Activated gamma-delta T cell treated with Interleukin-2 at 50 U/mL for 16 hours (primary cell): ENCODE data around the gene HOXD10.

Experiments
- DNase-seq: peaks from one replicate; pipeline ENCODE4 v3.0.0-alpha.2; 2020

The HOXD10 gene

DNA sequence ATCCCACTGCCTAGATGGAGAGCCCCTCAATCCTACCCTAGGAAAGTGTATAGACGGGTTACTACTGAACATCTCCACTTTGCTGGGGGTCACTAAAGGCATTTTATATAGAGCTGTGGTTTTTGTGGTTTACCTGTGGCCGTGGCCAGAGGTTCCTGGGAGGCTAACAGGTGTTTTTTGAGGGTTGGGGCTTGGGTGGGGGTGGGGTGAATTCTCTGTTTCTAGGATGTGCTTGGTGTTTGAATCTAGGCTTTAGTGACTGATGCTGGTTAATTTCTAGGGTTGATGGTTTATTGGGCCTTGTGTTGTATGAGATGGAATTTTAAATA lies 20.6 kb downstream of the HOXD10 start:
- DNase-seq: no peak

DNA sequence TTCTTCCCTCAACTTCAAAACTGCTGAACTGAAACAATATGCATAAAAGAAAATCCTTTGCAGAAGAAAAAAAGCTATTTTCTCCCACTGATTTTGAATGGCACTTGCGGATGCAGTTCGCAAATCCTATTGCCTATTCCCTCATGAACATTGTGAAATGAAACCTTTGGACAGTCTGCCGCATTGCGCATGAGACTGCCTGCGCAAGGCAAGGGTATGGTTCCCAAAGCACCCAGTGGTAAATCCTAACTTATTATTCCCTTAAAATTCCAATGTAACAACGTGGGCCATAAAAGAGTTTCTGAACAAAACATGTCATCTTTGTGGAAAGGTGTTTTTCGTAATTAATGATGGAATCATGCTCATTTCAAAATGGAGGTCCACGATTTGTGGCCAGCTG lies 21.3 kb downstream of the HOXD10 start:
- no peak for DNase-seq

GRCh38 chr2:176138526-176138922 lies 21.9 kb downstream of the HOXD10 start:
- no peak for DNase-seq

DNA sequence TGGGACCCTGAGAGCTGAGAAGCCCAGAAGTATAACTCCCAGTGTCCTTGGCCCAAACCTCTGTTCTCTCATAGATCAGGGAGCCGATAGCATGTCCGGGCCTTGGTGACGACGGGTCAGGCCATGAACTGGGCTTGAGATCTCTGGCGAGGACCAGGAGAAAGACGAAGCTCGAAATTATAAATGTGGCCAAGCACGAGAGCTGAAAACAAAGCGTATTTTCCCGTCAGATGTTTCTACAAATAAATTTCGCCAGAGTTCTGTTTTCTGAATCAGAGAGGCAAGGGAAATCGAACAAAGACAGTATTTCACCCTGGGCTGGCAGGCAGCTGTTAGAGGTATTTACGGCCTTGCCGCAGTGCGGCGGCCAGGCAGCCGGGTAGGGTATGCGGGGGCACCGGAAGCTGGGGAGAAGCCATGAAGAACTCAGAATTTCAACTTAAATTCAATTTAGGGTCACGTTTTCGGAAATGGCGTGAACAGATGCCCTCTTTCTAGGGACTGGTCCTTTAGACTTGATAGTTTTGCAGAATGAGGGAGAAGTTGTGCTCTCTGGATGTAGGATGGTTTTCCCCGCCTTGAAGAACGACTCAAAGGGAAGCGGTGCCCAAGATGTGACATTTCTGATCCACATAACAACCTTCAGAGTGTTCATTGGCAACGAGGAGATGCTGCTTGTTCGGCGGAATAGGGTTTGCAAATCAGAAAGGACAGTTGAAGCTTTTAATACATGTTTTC lies 22.5 kb downstream of the HOXD10 start:
- no peak for DNase-seq

DNA sequence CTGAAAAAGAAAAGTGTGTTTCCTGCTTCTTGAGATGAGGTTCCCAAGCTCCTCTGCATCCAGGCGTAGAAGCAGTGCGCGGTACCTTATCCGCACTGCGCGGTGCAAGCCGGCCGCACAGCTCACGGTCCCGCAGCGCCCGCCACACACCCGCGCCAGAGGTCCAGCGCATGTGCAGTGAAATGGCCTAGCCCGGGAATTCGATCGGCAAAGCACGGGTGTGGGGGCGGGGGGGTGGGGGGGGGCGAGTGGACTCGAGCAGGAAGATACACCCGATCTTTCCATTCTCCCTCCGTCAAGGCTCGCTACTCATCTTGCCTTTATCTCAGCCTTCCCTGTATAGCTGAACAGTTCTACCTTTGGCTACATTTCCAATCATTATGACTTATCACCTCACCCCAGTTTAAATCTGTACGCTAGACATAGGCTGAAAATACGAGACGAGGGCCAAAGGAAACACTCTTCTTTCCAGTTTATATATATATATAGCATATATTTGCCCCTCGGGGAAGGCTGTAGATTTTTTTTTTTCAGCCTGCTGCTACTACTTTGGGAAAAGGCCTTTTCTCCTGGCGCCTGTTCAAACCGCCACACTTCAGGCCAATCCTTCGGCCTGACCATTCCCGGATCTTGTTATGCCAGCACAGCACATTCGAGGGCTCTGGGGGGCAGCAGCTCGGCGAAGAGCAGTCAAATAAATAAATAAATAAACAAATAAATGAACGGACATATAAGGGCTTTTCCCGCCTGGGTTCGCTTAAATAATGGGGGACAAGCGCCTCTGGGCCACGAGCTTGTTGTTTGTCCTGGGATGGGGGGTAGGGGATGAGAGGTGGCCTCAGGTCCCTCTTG lies 23.3 kb downstream of the HOXD10 start:
- DNase-seq: no peak

- peak; percentile 46 for DNase-seq
These were observed 24.1 kb downstream of the HOXD10 start for GRCh38 chr2:176140513-176141317.

DNA sequence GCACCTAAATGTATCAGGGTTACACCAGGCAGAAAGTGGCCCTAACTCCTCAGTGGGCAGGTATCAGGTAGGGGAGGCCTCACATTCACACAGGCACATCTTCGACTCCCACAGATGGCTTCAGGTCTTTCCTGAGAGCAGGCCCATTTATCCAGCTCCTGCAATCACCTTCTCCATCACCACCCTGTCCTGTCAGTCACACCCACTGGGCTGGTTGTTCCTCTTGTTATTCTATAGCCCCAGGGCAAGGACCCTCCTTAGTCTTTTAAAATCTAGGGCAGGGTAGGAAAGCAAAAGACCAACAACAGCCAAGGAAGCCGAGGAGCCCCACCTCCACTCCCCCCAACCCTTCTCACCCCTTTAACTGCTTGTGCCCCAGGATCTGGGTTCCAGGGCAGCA lies 25.7 kb downstream of the HOXD10 start:
- DNase-seq: no peak

DNA sequence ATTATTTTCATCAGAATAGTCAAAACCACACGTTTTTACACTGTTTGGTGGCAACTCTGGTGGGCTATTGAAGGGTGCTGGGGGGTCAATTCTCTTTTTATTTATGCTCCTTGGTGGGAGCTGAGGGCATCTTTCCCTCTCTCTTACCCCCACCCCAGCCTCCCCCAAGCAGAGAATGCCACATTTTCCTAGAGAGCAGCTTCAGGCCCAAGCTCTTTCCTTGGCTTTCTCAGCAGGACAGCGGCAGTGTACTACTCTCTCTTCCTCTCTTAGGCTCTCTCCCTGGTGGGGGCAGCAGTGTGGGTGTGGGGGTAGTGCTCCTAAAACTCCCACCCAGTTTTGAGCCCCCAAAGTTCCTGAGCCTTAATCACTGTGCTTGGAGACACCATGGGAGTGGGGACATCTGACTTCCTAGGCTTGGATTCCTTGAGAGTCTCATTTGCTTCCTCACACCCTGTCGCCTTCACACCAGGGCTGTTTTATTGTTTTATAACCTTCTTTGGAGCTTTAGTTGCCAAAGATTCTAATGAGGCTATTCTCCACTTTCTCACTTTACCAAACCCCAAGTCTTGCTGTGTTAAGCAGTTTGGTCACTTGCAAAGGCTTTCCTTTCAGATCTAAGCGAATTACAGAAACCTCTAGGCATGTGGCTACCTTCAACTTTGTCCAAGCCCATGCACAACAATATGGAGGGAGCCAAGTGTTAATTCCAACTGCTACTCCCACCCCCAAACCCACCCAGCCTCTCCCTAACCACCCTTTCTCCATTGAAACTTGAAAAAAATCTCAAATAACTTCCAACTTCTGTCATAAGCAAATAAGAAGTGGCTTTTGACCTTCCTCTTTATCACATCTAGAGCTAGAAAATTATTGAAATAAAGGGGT lies 28.7 kb downstream of the HOXD10 start:
- DNase-seq: no peak

GRCh38 chr2:176146101-176146500 lies 29.5 kb downstream of the HOXD10 start:
- no peak for DNase-seq

GRCh38 chr2:176146645-176147044 lies 30.1 kb downstream of the HOXD10 start:
- DNase-seq: no peak

DNA sequence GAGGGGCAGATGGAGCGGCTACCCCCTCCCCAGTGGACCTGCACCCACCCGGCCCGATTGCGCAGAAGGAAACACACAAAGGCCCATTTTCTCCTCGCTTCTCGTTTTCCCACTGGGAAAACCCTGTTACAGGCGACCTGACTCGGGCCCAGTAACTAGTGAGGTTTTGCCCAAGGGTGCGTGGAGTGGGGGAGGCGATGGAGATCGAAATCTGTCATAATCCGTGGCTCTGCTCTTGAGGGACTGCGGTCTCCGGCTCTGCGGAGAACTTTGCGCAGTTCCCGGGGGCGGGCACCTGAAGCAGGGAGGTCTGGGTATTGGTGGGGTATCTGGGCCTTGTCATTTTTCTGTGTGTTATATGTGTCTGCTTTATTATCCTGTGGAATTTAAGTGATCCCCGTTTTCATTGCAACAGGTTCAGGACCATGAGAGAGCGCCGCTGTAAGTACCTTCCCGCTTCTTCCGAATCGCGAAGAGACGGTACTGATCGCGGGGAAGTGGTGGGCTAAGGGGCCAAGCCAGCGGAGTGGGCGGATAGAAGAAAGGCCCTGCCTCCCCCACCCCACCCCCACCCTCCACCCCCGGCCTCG lies 30.7 kb downstream of the HOXD10 start:
- no peak for DNase-seq

DNA sequence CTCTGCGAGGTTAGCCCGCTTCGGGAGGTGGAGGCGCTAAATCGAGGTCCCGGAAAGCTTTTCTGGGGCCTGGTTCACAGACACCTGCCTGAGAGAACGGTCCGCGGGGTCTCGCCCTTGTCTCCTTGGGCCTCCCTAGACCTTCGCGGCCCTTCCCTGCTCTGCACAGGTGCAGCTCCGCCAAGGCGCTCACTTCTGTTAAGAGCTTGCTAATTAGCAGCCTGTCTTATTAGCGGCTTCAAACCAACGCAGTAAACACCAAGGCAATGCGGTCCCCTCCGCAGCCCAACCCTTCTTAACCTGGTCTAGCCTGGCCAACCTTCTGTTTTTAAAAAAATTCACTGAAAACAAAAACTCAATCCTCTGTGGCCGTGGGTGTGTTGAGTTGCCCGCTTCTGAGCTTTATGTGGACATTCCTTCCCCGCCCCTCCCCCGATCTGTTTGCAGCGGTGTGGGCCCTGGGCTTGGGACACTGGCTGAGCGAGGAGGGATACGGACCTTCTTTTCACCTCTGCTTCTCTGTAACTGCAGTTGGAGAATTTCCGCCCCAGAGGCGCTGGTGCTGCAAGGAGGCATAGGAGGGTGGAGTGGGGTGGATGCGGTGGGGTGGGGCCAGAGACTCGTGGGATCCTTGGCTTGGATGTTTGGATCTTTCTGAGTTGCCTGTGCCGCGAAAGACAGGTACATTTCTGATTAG lies 31.4 kb downstream of the HOXD10 start:
- no peak for DNase-seq

GRCh38 chr2:176148751-176149421 lies 32.3 kb downstream of the HOXD10 start:
- no peak for DNase-seq

DNA sequence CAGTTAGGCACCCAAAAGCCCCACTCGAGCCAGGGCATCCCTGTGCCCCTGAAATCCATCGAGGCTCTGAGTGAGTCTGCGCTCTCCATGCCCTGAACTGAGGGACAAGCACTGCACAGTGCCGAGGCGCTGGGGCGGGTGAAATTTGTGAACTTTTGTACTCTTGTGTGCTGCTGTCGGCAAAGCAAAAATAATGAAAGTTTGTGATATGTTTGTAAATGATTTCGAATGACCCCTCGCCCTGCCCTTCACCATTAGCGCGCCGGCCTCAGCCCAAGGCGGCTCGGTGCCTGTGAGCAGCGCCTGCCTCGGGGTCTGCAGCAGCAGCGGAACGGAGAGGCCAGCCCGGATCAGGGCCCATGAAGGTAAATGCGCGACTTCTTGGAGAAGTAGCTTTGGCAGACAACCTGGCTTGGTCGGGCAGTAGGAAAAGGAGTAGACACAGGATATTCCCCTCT lies 32.9 kb downstream of the HOXD10 start:
- DNase-seq: no peak

DNA sequence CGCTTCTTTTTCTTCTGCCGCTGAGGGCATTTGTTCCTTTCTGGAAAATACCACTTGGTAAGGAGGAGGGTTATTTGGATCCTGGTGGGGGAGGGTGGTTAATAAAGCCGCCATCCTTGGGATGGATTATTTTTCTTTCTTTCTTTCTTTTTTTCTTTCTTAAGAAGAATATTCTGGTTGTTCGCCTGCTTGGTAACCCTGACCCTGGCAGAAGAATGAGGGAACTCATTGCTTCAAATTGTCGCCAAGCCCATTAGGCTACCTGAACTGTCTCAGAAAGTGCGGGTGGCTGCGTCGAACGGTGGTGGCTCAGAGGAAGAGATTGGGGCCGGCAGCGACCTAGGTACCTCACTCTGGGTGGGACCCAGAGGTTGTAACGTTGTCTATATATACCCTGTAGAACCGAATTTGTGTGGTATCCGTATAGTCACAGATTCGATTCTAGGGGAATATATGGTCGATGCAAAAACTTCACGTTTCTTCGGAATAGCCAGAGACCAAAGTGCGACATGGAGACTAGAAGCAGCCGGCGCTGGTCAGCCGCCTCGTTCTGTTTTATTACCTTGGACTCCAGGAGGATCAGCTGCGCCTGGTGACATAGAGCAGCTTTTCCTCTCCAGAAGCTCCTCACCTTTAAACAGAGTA lies 33.5 kb downstream of the HOXD10 start:
- no peak for DNase-seq

- DNase-seq: no peak
These were observed 34.2 kb downstream of the HOXD10 start for GRCh38 chr2:176150584-176151441.

GRCh38 chr2:176151442-176152287 lies 35.1 kb downstream of the HOXD10 start, which contains the start of gene HOXD4:
TSS of gene HOXD4 (plus strand) at chr2:176151550. CDS start at chr2:176151634, 84 bp downstream.
- DNase-seq: no peak
